Measurements from ENCODE around the gene SRGAP1.

Gene SRGAP1

DNA sequence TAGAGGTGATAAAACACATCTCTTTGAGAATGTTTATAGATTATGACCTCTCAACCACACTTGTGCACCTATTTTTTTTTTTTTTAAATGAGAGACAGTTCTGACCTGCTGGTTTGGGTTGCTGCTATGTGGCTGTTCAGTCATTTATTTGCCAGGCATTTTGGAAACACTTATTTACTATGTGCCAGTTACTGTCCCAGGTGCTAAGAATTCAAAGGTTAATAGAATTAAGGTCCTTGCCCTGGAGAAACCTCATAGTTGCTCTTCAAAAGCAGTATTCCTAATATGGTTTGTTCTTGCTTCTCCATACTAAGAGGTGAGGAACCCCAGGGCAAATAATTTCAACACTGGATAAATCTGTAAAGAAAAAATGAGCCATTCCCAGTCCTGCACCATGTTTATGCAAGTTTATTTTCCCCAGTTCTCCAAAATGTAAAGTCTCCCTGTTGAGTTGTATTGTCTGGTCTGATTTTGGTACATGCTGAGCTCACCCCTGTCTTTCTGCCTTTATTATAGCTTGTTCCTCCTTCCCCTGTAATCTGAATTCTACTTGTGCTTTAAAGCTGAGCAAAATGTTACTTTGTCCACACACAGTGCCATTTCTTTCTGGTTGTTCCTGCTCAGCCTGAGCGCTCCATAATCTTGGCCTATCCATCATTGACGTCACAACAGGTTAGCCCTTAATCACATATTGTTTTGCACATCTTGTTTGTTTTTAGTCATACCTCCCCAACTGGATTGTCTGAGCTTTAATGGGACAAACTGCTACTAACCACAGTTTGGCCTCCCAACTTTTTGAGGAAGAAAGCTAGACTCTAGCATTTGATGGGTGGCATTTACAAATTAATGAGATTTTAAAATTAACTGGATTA lies 56.7 kb downstream of the SRGAP1 start:
- DNase-seq: no peak
- Mint-ChIP-seq H3K4me3 (no peak overlapping the region), H3K27ac (no peak overlapping the region), H3K9me3 (no peaks in the 10 kb centered on the region), H3K27me3 (peaks cover 10% of the 10 kb centered on the region), H3K4me1 (peaks cover 6% of the 10 kb centered on the region)
- ATAC-seq: no peak

- Mint-ChIP-seq H3K27ac (no peak overlapping the region), H3K27me3 (no peaks in the 10 kb centered on the region), H3K4me1 (no peaks in the 10 kb centered on the region), H3K9me3 (no peaks in the 10 kb centered on the region), H3K4me3 (no peak overlapping the region)
- ATAC-seq (no peak), DNase-seq (no peak)
Observed at GRCh38 chr12:63904653-63905052, 60.2 kb downstream of the SRGAP1 start.

DNA sequence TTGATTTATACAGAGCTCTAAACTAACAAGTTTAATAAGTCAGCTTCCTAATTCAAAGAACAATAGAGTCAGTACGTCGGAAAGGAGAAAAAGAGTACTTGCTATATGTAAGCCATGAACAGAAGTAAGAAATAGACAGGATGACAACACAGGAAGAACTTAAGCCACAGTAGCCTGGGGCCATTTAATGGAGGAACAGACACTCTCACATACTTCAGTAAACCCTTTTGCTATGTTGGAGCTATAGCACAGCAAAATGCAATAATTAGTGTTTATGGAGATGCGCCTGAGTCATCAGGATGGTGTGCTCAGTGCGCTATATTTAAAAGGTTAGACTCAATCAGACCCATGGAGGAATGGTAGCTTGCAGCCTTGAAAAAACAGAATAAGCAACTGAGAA lies 61.0 kb downstream of the SRGAP1 start:
- H3K4me1 Mint-ChIP-seq: no peaks in the 10 kb centered on the region
- H3K4me3 Mint-ChIP-seq: no peak overlapping the region
- no peaks in the 10 kb centered on the region for H3K27me3 Mint-ChIP-seq
- ATAC-seq (no peak), DNase-seq (no peak)
- H3K27ac Mint-ChIP-seq: no peak overlapping the region
- H3K9me3 Mint-ChIP-seq: no peaks in the 10 kb centered on the region

DNA sequence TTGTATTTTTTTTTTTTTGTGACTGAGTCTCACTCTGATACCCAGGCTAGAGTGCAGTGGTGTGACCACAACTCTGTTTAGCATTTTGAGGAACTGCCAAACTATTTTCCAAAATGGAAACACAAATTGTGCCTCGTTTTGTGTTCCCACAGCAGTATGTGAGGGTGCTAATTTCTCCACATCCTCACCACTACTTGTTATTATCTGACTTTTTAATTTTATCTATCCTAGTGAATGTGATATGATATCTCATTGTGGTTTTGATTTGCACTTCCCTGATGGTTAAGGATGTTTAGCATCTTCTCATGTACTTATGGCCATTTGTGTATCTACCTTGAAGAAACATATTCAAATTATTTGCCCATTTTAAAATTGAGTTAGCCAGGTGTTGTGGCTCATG lies 62.4 kb downstream of the SRGAP1 start:
- Mint-ChIP-seq H3K4me3 (no peak overlapping the region), H3K27ac (no peak overlapping the region), H3K27me3 (no peaks in the 10 kb centered on the region), H3K9me3 (no peaks in the 10 kb centered on the region), H3K4me1 (no peaks in the 10 kb centered on the region)
- DNase-seq (no peak), ATAC-seq (no peak)

DNA sequence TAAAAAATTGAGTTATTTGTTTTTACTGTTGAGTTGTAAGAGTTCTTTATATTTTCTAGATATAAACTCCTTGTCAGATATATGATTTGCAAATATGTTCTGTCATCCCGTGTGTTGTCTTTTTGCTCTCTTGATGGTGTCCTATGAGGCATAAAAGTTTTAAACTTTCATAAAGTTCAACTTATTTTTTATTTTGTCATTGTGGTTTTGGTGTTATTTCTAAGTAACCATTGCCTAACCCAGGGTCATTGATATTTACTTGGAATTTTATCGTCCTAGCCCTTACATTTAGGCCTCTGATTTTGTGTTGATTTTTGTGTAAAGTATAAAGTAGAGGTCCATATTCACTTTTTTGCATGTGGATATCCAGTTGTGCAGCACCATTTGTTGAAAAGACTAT lies 63.1 kb downstream of the SRGAP1 start:
- H3K27me3 Mint-ChIP-seq: no peaks in the 10 kb centered on the region
- H3K27ac Mint-ChIP-seq: no peak overlapping the region
- H3K4me3 Mint-ChIP-seq: no peak overlapping the region
- ATAC-seq: no peak
- no peaks in the 10 kb centered on the region for H3K4me1 Mint-ChIP-seq
- H3K9me3 Mint-ChIP-seq: no peaks in the 10 kb centered on the region
- DNase-seq: no peak

DNA sequence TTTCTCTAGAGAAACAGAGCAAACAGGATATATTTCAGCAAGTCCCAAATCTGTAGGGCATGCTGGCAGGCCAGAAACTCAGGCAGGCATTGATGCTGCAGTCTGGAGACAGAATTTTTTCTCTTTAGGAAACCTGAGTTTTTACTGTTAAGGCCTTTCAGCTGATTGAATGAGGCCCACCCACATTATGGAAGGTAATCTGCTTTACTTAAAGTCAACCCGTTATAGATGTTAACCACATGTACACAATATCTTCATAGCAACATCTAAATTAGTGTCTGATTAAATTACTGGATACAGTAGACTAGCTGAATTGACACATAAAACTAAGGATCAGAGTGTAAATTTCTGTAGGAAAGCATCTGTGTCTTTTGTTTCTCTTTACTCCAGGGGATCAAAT lies 65.2 kb downstream of the SRGAP1 start:
- no peaks in the 10 kb centered on the region for H3K27me3 Mint-ChIP-seq
- H3K9me3 Mint-ChIP-seq: no peaks in the 10 kb centered on the region
- no peaks in the 10 kb centered on the region for H3K4me1 Mint-ChIP-seq
- H3K4me3 Mint-ChIP-seq: no peak overlapping the region
- DNase-seq (no peak), ATAC-seq (no peak)
- H3K27ac Mint-ChIP-seq: no peak overlapping the region

DNA sequence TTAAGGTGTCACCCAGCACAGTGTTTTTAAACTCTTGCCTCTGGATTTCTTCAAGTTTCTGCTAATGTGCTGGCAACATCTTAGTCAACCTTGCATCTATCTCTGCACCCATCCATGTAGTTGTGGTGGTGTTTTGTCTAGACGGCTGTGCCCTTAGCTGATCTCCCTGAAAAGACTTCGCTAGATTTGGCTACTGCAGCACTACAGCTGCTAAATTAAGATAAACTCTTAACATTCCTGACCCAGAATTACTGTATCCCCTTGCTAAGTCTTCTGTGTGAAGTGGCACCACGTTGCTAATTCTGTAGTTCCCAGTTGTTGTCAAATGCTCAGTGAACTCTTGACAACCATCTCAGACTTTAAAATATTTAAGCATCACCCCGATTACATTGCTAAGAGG lies 66.8 kb downstream of the SRGAP1 start:
- ATAC-seq (no peak), DNase-seq (no peak)
- H3K9me3 Mint-ChIP-seq: no peaks in the 10 kb centered on the region
- H3K4me3 Mint-ChIP-seq: no peak overlapping the region
- no peak overlapping the region for H3K27ac Mint-ChIP-seq
- H3K4me1 Mint-ChIP-seq: no peaks in the 10 kb centered on the region
- H3K27me3 Mint-ChIP-seq: no peaks in the 10 kb centered on the region

GRCh38 chr12:63912651-63913050 lies 68.2 kb downstream of the SRGAP1 start:
- ATAC-seq (no peak), DNase-seq (no peak)
- no peak overlapping the region for H3K27ac Mint-ChIP-seq
- no peaks in the 10 kb centered on the region for H3K27me3 Mint-ChIP-seq
- H3K9me3 Mint-ChIP-seq: no peaks in the 10 kb centered on the region
- H3K4me3 Mint-ChIP-seq: no peak overlapping the region
- H3K4me1 Mint-ChIP-seq: no peaks in the 10 kb centered on the region

DNA sequence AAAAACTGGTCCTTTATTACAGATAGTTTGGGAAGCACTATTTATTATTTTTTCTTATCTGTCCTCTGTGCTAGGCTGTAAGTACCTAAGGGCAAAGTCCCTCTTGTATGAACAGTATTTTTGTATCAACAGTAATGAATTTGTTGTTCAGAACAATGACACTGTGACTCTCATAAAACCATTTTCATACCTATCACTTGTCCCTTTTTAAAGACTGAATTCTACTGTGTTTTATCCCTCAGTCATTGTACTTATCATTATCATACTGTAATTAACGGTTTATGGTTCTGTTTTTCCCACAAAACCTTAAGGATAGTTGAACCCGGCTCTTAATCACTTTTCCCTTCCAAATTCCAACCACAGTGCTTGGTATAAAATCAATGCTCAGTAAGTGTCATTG lies 69.4 kb downstream of the SRGAP1 start:
- Mint-ChIP-seq H3K9me3 (no peaks in the 10 kb centered on the region), H3K27ac (no peak overlapping the region), H3K4me1 (no peaks in the 10 kb centered on the region), H3K27me3 (no peaks in the 10 kb centered on the region), H3K4me3 (no peak overlapping the region)
- ATAC-seq: no peak
- DNase-seq: no peak

DNA sequence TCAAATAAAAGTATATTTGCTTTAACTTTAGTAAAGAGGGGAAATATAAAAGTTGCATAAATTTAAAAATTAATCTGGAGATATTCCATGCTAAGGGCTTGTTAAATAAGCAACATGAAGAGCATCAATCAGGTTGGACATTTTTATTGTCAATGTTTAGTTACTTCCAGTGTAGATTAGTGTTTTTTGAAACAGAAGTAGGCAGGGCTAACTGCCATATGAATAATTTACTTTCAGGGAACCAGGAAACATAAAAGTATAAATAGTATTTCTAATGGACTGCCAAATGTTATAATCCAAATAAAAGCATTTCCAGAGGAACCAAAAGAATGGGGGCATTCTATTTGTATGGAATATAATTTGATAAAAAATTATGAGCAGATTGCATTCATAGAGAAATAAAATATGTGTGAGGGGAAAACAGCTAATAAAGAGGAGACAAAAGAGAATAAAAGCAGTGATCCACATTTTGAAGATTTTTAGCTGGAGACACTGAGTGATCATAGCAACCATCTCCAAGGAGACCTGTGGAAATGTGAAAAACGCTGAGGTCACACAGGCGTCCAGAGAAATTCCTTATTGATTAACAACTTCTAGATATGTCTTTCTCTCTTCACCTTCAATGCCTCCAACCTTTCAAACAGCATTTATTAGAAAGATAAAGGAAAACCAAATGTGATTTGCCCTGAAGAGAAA lies 70.8 kb downstream of the SRGAP1 start:
- no peaks in the 10 kb centered on the region for H3K4me1 Mint-ChIP-seq
- no peak overlapping the region for H3K27ac Mint-ChIP-seq
- no peaks in the 10 kb centered on the region for H3K27me3 Mint-ChIP-seq
- ATAC-seq: no peak
- H3K4me3 Mint-ChIP-seq: no peak overlapping the region
- no peak for DNase-seq
- no peaks in the 10 kb centered on the region for H3K9me3 Mint-ChIP-seq

DNA sequence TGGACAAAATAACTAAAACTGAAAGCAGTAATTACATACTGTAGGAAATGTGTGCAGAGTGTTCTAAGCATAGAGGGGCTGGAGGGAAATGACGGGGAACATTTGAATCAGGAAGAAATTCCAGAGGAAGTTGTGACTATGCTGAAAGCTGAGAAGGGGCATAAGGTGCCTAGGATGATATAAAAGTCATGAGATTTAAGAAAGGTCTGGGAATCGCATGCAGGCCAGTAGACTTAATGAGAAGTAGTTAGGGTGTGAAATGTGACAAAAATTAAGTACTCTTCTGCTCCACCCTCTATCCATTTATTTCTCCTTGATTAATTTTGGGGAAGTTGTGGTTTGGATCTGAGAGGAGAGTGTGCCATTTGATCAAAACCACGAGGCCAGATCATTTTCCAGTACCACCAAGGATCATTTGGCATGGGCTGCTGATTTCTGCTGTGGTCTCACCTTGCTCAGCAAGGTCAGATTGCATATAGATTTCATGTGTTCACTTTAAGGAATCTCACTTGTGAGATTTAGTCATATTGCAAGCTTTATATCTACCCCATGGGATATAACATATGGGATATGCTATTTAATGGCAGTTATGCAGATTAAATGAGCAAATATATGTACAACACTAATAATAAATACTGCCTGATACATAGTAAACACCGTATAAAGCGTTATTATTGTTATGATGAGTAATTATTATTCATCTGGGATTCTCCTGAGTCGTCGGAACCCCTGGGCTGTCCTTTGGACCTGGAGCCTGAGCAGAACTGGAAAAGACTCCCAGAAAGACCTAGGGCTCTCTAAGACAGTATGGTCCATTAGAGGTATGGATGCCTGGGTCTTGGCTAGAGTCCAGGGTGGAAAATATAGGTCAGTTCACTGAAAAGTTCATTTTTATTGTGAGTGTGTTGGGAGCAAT lies 72.3 kb downstream of the SRGAP1 start:
- H3K4me1 Mint-ChIP-seq: no peaks in the 10 kb centered on the region

GRCh38 chr12:63917477-63917862 lies 73.0 kb downstream of the SRGAP1 start:
- no peak overlapping the region for H3K4me3 Mint-ChIP-seq
- H3K9me3 Mint-ChIP-seq: no peaks in the 10 kb centered on the region
- no peak overlapping the region for H3K27ac Mint-ChIP-seq
- no peaks in the 10 kb centered on the region for H3K27me3 Mint-ChIP-seq
- H3K4me1 Mint-ChIP-seq: no peaks in the 10 kb centered on the region
- DNase-seq: no peak
- no peak for ATAC-seq

More for the DNA sequence above, 72.3 kb downstream of the SRGAP1 start:
- Mint-ChIP-seq H3K27me3 (no peaks in the 10 kb centered on the region), H3K4me3 (no peak overlapping the region), H3K27ac (peak overlapping the region in 1 of 2 donors; percentile 30), H3K9me3 (no peaks in the 10 kb centered on the region)
- no peak for ATAC-seq
- DNase-seq: no peak

DNA sequence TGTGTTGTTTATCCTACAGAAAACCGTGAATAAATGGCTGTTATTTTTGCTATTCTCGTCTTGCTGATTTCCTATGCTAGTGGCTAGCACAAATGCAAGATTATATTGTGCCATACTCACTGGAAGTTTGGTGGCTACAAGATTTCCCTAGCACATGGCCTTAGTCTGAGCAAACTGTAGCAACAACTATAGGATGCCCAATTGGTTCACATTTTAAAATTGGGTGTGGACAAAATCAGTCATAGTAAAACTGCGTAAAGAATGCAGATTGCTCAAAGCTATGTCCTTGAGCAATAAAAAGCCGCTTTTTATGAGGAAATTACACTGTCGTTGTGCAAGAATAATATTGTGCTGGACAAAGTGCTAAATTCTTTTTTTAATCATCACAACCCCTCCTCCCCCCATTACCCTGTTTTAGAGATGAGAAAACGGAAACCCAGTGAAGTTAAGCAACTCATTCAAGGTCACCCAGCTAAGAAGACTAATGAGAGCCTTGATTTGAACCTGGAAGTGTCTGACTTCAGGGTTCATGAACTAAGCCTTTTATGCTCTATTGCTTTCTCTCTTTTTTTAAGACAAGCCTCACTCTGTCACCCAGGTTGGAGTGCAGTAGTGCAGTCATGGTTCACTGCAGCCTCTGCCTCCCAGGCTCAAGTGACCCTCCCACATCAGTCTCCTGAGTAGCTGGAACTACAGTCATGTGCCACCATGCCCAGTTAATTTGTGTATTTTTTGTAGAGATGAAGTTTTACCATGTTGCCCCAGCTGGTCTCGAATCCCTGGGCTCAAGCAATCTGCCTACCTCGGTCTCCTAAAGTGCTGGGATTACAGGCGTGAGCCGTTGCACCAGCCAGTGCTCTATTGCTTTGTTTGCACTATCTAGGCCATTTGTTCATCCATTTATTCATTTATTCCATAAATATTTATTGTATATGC lies 73.6 kb downstream of the SRGAP1 start:
- Mint-ChIP-seq H3K27ac (no peak overlapping the region), H3K27me3 (no peaks in the 10 kb centered on the region)
- ATAC-seq: no peak

GRCh38 chr12:63918800-63919300 lies 74.3 kb downstream of the SRGAP1 start:
- ATAC-seq (no peak), DNase-seq (no peak)
- no peaks in the 10 kb centered on the region for H3K4me1 Mint-ChIP-seq

More for the DNA sequence above, 73.6 kb downstream of the SRGAP1 start:
- Mint-ChIP-seq H3K4me3 (no peak overlapping the region), H3K9me3 (no peaks in the 10 kb centered on the region), H3K4me1 (no peaks in the 10 kb centered on the region)
- no peak for DNase-seq

GRCh38 chr12:63919756-63920155 lies 75.3 kb downstream of the SRGAP1 start:
- Mint-ChIP-seq H3K27ac (no peak overlapping the region), H3K27me3 (no peaks in the 10 kb centered on the region), H3K4me3 (no peak overlapping the region), H3K4me1 (no peaks in the 10 kb centered on the region), H3K9me3 (no peaks in the 10 kb centered on the region)
- ATAC-seq (no peak), DNase-seq (no peak)

More at GRCh38 chr12:63918800-63919300, 74.3 kb downstream of the SRGAP1 start:
- peak overlapping the region in 1 of 2 donors; percentile 7 for H3K27ac Mint-ChIP-seq
- no peak overlapping the region for H3K4me3 Mint-ChIP-seq
- H3K9me3 Mint-ChIP-seq: no peaks in the 10 kb centered on the region
- H3K27me3 Mint-ChIP-seq: no peaks in the 10 kb centered on the region

All from stimulated activated naive CD8-positive, alpha-beta T cell treated with anti-CD3 and anti-CD28 coated beads, Interleukin-15, amount 100 ng/mL, for 72 hours (primary cell).